HG03442 (cell line): ENCODE results near the gene OTOA.
"Not testable (repeated sequence)": the region's sequence is repeated elsewhere in the genome, so short reads cannot be mapped to it uniquely, and the experiment has no call there.

Source experiments
- ATAC-seq: cut with Tn5 transposase; IDR thresholded peaks from one replicate; pipeline ENCODE4 v1.9.1; 2021; ENCODE audit warnings: mild to moderate bottlenecking, moderate library complexity; ENCODE audit not compliant: unreplicated experiment

Gene OTOA

DNA sequence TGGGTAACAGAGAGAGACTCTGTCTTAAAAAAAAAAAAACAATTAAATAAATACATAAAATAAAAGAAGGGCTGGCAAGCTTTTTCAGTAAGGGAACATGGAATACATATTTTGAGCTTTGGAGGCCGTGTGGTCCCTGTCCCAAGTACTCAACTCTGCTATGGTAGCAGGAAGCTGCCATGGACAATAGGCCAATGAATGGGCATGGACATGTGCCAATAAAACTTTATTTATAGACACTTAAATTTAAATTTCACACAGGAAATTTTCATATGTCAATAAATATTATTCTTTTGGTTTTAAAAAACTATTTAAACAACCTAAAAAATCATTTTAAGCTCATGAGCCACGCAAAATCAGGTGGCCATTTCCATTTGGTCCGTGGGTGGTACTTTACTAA, 3.8 kb downstream of the OTOA start:
- ATAC-seq: no peak

DNA sequence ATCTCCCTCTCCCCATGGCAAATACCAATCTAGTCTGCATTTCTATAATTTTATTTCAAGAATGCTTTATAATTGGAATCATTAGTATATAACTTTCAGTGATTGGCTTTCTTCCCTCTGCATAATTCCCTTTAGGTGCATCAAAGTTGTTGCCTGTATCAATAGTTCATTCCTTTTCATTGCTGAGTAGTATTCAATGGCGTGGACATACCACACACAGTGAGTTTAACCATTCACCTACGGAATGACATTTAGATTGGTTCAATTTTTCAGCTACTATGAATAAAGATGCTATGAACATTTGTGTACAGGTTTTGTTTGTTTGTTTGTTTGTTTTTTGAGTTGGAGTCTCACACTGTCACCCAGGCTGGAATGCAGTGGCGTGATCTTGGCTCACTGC, 9.7 kb downstream of the OTOA start:
- ATAC-seq: no peak

DNA sequence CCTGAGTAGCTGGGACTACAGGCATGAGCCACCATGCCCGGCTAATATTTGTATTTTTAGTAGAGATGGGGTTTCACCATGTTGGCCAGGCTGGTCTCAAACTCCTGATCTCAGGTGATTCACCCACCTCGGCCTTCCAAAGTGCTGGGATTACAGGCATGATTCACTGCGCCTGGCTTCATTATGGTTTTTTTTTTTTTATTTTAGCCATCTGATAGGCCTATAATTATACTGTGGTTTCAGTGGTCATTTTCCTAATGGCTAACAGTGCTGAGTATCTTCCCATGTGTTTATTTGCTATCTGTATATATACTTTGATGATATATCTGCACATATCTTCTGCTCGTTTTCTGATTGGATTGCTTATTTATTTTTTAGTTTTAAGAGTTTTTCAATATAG, 10.7 kb downstream of the OTOA start:
- not testable (repeated sequence) for ATAC-seq

DNA sequence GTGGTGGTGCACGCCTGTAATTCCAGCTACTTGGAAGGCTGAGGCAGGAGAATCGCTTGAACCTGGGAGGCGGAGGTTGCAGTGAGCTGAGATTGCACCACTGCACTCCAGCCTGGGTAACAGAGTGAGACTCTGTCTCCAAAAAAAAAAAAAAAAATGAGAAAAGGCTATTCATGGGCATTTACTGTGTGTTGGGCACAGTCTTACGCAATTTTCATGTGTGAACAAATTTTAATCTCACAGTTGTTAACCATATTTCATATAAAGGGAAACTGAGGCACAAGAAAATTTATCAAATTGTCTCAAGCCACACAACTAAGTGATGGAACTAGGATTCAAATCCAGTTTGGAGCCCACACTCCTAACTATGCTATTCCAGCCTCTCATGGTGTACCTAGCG, 16.9 kb downstream of the OTOA start:
- not testable (repeated sequence) for ATAC-seq

DNA sequence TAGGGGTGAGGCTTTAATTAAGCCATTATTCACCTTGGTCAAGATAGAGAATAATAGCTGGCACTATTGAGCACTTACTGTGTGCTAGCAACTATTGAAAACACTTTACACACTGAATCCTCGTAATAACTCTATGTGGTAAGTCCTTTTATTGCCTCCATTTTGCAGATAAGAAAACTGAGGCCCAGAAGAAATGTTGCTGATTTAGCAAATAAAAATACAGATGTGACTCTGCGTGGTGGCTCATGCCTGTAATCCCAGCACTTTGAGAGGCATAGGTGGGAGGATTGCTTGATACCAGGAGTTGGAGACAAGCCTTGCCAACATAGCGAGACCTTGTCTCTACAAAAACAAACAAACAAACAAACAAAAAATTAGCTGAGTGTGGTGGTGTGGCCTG, 19.4 kb downstream of the OTOA start:
- ATAC-seq: no peak

DNA sequence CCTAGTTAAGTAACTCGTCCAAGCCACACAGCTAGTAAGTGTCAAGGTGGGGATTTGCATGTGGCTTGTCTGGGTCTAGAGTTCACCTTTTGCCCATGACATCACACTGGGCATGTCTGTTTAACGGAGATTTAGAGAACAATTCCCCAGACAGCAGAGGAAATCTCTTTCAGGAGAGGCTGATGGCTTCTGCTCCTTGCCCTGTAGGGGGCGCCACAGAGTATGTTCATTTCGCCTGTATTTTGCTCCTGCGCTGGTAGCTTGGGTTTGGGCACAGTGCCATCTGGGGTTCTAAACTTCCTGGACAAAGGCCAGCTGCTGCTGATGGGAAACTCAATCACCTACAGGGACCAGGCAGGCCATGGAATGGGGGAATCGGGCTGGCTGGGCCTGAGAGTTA, 20.4 kb downstream of the OTOA start:
- no peak for ATAC-seq

DNA sequence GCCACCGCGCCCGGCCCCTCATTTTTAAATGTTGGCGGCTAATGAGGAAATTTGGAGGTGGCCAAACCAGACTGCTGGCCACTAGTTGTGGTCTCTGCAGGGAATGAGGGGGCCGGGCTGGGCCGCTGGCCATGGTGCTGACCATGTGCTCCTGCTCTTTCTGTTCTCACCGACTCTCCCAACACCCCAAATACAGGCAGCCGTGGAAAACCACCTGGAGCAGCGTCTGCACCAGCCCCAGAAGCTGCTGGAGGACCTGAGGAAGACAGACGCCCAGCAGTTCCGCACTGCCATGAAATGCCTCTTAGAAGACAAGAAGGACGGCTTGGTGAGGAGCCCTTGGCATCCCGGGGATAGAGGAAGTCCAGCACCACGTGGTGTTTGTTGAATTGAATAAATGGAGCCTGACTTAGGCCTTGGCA, 21.3 kb downstream of the OTOA start:
- no peak for ATAC-seq

DNA sequence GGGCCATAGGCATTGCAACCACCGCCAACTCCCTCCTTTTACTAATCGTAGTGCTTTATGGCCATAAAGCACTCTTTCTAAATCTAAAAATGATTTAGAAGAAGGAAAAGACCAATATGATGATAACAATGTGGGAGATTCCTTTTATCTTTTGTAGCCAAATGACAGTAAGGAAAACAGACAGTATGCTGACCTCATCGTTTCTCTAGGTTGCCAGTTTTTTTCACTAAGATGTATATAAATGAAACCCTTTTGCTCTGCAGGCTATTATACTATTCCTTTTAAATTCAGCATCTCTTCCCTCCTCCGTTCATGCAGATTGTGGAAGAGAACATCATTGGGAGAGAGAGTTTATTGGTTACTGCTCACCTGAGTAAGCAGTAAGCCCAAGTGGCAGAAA, 25.3 kb downstream of the OTOA start:
- ATAC-seq: no peak

DNA sequence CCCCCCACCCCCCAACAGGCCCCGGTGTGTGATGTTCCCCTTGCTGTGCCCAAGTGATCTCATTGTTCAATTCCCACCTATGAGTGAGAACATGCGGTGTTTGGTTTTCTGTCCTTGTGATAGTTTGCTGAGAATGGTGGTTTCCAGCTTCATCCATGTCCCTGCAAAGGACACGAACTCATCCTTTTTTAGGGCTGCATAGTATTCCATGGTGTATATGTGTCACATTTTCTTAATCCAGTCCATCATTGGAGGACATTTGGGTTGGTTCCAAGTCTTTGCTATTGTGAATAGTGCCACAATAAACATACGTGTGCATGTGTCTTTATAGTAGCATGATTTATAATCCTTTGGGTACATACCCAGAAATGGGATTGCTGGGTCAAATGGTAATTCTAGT, 27.2 kb downstream of the OTOA start:
- ATAC-seq: not testable (repeated sequence)

DNA sequence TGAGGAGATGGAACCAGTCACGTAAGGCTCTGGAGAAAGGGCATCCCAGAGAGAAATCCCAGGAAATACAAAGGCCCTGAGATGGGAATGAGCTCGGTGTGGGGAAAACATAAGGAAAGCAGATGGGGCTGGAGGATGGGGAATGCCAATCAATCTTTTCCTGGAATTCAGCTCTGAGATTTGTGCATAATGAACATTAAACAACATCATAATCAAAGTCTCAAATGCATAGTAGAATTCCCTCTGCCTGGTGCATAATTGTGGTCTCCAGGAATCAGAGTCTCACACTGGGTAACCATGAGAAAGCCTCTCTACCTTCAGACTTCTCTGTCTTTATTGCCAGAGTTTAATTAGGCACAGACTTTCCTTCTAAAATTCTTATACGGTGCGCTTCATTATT, 30.8 kb downstream of the OTOA start:
- no peak for ATAC-seq

DNA sequence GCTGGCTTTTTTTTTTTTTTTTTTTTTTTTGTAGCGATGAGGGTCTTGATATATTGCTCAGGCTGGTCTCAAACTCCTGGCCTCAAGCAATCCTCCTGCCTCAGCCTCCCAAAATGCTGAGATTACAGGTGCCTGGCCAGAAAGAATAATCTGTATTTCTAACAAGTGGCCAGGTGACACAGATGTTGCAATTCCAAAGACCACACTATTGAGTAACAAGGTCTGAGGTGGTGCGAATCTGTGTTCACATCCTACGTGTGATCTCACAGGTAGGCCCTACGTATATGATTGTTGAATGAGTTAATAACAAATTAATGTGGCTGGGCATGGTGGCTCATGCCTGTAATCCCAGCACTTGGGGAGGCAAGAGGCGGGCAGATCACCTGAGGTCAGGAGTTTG, 33.3 kb downstream of the OTOA start:
- ATAC-seq: no peak

DNA sequence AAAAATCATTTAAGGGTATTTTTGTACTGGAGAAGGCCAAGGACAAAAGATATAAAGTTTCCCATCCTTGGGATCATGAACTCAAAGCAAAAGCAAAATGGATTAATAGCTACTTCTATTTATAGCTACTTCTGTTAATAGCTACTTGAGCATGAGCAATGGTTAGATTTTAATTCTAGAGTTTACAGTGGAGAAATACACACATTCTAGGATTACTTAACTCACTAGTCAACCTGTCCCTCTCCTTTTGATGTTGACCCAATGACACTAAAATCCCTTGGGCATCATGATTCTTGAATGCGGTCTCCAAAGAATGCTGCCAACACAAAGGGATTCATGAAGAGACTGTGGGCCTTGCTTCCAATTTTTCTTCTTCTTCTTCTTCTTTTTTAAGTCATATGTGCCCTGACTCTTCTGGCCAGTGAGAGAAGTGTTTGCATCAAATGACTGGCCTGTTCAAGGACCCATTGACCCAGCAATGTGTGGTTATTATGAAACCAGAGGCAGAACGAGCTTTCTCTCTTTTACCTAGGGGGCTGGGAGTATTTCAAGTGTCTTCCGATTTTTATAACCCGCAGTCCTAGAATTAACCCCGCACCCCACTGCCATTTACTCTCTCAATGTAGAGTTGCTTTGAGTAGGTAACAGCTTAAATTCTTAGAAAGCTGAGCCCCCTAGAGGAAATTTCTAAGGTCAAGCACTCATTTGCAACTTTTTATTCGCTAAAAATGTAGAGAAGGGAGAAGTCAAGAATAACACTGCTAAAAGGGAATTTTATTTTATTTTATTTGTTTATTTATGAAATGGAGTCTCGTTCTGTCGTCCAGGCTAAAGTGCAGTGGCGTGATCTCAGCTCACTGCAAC, 34.6 kb downstream of the OTOA start:
- ATAC-seq: no peak

DNA sequence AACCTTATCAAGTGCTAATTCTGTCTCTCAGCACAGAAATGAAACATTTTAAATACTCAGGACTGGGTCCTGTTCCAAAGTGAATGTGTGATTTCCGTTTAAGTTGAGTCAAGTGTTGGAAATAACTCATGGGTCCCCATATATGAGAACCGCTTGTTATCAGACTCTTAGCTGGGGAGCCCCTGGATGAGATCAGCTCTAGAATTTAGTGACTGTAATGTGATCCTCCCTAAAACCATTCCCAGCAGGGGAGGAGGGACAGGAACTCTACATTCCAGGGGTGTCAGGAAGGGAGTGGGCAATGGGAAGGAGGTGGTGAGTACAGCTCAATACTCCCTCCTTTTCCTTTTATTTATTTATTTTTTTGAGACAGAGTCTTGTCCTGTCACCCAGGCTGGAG, 37.5 kb downstream of the OTOA start:
- no peak for ATAC-seq

DNA sequence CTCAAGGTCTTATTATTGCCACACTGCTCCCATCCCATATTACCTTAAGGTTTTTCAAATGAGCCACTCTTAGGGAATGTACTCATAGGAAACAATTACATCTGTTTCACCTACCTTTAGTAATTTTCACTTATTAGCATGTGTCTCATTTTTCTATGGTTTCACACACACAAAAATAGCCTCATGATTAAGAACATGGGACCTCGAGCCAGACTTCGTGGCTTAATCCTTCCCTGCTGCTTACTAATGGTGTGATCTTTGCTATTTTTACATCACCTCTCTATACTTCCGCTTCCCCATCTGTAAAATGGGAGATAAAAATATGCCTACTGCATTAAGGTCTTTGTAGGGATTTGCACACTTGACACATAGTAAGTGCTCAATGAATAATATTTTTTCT, 38.5 kb downstream of the OTOA start:
- ATAC-seq: no peak

DNA sequence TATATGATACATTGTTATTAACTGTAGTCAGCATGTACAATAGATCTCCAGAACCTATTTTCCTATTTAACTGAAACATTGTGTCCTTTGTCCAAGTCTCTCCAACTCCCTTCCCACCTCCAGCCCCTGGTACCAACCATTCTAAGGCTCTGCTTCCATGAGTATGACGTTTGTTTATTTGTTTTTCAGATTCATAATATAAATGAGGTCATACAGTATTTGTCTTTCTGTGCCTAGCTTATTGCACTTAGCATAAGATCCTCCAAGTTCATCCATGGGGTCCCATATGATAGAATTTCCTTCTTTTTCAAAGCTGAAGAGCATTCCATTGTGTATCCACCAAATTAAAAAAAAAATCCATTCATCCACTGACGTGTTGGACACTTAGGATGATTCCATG, 39.4 kb downstream of the OTOA start:
- no peak for ATAC-seq

DNA sequence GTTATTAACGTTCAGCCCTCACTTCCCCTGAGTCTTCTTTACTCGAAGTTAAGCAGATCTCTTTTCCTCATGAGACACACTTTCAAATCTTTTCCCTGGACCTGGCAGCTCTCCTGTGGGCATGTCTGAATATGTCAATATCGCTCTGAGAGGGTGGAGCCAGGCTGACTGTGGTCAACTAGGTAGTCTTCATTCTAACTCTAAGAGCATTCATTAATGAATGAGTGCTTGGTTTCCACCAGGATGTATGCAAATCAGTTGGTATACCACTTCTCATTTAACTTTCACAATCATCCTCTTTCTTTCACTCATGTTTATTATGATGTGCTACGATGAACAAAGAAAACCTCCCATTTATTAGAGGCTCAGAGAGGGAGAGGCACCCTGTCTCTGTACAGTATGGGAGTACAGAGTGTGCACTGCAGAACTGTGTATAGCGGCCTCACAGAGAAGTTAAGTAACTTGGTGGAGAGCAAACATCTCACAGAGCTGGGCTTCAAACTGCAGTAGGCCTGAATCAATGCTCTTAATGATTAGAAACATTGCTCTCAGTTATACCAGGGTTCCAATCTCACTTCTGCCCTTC, 39.9 kb downstream of the OTOA start:
- ATAC-seq: peak; percentile 58

DNA sequence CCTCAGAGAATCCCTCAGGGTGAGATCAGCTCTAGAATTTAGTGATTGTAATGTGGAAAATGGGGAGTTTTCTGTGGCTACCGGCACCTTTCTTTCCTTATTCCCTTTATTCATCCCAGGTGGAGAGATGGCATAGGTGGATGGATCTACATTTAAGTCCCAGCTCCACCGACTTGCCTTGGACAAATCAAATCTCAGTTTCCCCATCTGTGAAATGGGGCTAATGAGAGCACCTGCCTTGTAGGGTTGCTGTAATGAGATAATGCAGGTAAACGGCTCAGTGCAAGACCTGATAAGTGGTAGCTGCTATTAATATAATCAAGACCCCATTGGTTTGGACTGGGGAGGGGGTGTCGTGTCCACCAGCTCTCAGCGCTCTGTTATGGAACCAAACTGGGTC, 40.5 kb downstream of the OTOA start:
- ATAC-seq: no peak

DNA sequence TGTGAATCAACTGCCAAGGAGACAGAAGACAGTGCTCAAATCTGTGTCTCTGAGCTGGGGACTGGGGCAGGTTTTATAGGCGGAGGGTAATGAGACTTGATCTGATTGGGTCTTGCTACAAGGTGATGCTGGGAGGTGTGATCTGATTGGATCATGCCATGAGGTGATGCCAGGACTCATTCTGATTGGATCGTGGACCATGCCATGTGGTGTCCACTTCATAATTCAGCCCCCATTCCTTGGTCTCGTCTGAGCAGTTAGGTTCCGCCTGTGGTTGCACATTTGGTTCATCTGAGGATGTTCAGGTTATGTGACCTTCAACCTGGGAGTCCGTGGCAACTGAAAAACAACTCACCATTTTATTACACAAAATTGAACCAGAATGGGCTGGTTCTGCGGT, 41.0 kb downstream of the OTOA start:
- ATAC-seq: no peak

DNA sequence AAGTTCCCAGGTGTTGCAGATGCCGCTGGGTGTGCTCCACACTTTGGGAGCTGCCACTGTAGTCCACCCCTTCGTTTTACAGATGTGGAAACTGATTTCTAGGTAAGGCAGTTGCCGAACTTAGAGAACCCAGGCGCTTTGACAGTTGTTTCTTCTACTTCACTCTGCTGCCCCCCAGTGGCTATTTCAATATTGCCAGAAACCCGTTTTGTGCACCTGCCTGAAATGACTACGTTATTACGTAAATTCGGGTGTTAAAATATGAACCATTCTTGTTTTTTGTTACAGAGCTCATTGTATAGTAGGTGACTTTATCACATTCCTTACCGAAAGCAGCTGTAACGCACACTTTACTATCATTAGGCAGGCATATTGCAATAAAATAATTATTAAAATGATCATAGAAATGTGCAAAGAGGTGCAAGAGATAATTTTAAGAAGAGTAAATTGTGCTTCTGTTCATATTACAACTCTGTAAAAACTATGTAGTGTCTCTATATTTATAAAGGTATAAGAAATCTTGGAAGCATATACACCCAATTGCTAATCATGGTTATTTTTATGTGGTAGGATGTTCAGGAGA, 44.9 kb downstream of the OTOA start:
- ATAC-seq: no peak

DNA sequence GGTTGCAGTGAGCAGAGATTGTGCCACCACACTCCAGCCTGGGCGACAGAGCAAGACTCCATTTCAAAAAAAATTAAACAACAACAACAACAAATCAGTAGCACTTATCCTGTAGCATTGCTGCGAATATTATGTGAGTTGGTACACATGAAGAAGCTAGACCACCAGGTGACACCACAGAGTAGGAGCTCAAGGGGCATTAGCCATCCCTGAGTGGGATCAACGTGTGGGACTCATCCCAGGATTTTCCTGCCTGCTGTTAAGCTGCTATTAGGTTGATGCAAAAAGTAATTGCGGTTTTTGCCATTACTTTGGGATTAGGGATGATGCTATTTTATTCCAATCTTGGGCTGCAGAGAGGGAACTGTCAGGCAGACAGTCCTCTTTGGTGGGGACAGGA, 47.2 kb downstream of the OTOA start:
- ATAC-seq: no peak

DNA sequence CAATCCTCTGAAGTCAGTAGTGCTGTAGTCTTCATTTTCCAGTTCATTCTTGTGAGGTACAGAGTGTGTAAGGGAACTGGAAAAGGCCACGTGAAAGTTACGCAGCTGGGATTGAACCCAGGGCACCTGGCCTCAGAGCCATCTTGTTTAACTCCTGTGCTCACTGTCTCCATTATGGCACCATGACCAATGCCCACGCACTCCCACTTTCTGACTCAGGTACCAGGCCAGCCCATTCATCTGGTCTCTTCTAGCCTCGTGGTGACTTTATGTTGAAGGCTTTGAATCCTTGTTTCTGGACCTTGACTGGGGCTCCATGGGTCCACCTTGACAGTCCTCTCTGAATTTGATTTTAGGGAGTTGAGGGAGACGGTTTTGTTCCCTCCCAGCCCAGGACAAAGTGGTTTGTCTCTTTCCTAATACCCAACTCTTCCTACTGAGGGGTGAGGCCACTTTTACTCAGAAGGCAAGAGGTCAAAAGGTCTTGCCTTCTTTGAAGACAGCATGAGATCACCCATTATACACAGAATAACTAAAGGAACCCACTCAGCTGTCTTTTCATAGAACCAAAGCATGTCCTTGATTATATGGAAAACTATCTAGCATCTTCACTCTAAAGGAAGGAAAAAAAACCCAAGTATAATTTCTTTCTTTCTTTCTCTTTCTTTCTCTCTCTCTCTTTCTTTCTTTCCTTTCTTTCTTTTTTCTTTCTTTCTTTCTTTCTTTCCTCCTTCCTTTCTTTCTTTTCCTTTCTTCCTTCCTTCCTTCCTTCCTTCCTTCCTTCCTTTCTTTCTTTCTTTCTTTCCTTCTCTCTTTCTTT, 50.0 kb downstream of the OTOA start:
- no peak for ATAC-seq

DNA sequence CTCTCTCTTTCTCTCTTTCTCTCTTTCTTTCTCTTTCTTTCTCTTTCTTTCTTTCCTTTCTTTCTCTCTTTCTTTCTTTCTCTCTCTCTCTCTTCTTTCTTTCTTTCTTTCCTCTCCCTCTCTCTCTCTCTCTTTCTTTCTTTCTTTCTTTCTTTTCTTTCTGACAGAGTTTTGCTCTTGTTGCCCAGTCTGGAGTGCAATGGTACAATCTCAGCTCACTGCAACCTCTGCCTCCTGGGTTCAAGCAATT, 50.5 kb downstream of the OTOA start:
- not testable (repeated sequence) for ATAC-seq
